Stomach (tissue), 4 donors: ENCODE data around the gene NHERF1.

Experiments
- CTCF ChIP-seq, 7 experiments: fragments of 450-650 bp in 4 of 7; fragments of 200-600 bp in 3 of 7; sonication (generic) in 3 of 7; IDR thresholded peaks; one replicate each; pipeline ENCODE4 v1.5.1; 2016 to 2019; ENCODE audit warnings: antibody characterized with exemption in 7 of 7, control low read depth in 2 of 7, mild to moderate bottlenecking in 1 of 7
- EP300 ChIP-seq: sonication (generic); formaldehyde crosslinking; IDR thresholded peaks from one replicate; pipeline ENCODE4 v1.6.1; 2017; ENCODE audit warnings: antibody characterized with exemption
- POLR2A ChIP-seq, 4 donors: fragments of 450-650 bp; IDR thresholded peaks; one replicate each; pipeline ENCODE4 v1.6.1; 2016; ENCODE audit warnings: antibody characterized with exemption in 4 of 4, control low read depth in 2 of 4, mild to moderate bottlenecking in 1 of 4, moderate library complexity in 1 of 4
- POLR2AphosphoS5 ChIP-seq, 3 donors: sonication (generic); formaldehyde crosslinking; IDR thresholded peaks; one replicate each; pipeline ENCODE4 v1.6.1; 2016; ENCODE audit warnings: antibody characterized with exemption in 3 of 3

GRCh38 chr17:74790161-74791058 is 42.0 kb downstream of the NHERF1 start:
- TF ChIP-seq CTCF (IDR thresholded peaks at IDR 0.05) (no peak), POLR2A (IDR thresholded peaks at IDR 0.05) (no peak), EP300 (no peak), POLR2AphosphoS5 (IDR thresholded peaks at IDR 0.05) (no peak)
